Measurements from ENCODE around the gene HECA.
"Not testable (repeated sequence)": the region's sequence is repeated elsewhere in the genome, so short reads cannot be mapped to it uniquely, and the experiment has no call there.

HECA gene

GRCh38 chr6:139112146-139112545, 22.7 kb upstream of the HECA start:
- H3K4me3 ChIP-seq (ENCODE audit: control insufficient read depth, low read depth, low read length) = no peak overlapping the region
- TF ChIP-seq CTCF (conservative IDR thresholded peaks at IDR 0.05; ENCODE audit: control insufficient read depth, insufficient read depth, low read depth, low read length) = no peak
- DNase-seq (ENCODE audit: low read depth) = no peak

- TF ChIP-seq CTCF (conservative IDR thresholded peaks at IDR 0.05; ENCODE audit: control insufficient read depth, insufficient read depth, low read depth, low read length) = no peak
- no peak overlapping the region for H3K4me3 ChIP-seq (ENCODE audit: control insufficient read depth, low read depth, low read length)
- no peak for DNase-seq (ENCODE audit: low read depth)
Measured at GRCh38 chr6:139112561-139112960, 22.3 kb upstream of the HECA start.

- no peak for TF ChIP-seq CTCF (conservative IDR thresholded peaks at IDR 0.05; ENCODE audit: control insufficient read depth, insufficient read depth, low read depth, low read length)
- no peak for DNase-seq (ENCODE audit: low read depth)
- H3K4me3 ChIP-seq (ENCODE audit: control insufficient read depth, low read depth, low read length) = no peak overlapping the region
Measured at GRCh38 chr6:139114746-139115145, 20.1 kb upstream of the HECA start.

- H3K4me3 ChIP-seq (ENCODE audit: control insufficient read depth, low read depth, low read length) = no peak overlapping the region
- no peak for DNase-seq (ENCODE audit: low read depth)
- no peak for TF ChIP-seq CTCF (conservative IDR thresholded peaks at IDR 0.05; ENCODE audit: control insufficient read depth, insufficient read depth, low read depth, low read length)
Measured at GRCh38 chr6:139115989-139116758, 18.7 kb upstream of the HECA start.

GRCh38 chr6:139117734-139118133, 17.1 kb upstream of the HECA start:
- DNase-seq (ENCODE audit: low read depth) = no peak
- TF ChIP-seq CTCF (conservative IDR thresholded peaks at IDR 0.05; ENCODE audit: control insufficient read depth, insufficient read depth, low read depth, low read length) = peak; percentile 27
- no peak overlapping the region for H3K4me3 ChIP-seq (ENCODE audit: control insufficient read depth, low read depth, low read length)

- no peak overlapping the region for H3K4me3 ChIP-seq (ENCODE audit: control insufficient read depth, low read depth, low read length)
- no peak for DNase-seq (ENCODE audit: low read depth)
- no peak for TF ChIP-seq CTCF (conservative IDR thresholded peaks at IDR 0.05; ENCODE audit: control insufficient read depth, insufficient read depth, low read depth, low read length)
Measured at GRCh38 chr6:139119552-139119951, 15.3 kb upstream of the HECA start.

- H3K4me3 ChIP-seq (ENCODE audit: control insufficient read depth, low read depth, low read length); DNase-seq (ENCODE audit: low read depth): not testable (repeated sequence)
Measured at GRCh38 chr6:139122823-139123222, 12.1 kb upstream of the HECA start.

Measured in fibroblast of mammary gland (primary cell).